ENCODE measurements around the gene SLCO2A1. TPM values are rescaled to one million over a fixed set of nuclear protein-coding genes. Genes with fewer than 3 reads are reported as not detected.
"Not testable (repeated sequence)": the region's sequence is repeated elsewhere in the genome, so short reads cannot be mapped to it uniquely, and the experiment has no call there.

SLCO2A1 gene
- total RNA-seq, 4 donors from 2014 or later, result 3.3 to 18.9 (median 6.0) TPM

DNA sequence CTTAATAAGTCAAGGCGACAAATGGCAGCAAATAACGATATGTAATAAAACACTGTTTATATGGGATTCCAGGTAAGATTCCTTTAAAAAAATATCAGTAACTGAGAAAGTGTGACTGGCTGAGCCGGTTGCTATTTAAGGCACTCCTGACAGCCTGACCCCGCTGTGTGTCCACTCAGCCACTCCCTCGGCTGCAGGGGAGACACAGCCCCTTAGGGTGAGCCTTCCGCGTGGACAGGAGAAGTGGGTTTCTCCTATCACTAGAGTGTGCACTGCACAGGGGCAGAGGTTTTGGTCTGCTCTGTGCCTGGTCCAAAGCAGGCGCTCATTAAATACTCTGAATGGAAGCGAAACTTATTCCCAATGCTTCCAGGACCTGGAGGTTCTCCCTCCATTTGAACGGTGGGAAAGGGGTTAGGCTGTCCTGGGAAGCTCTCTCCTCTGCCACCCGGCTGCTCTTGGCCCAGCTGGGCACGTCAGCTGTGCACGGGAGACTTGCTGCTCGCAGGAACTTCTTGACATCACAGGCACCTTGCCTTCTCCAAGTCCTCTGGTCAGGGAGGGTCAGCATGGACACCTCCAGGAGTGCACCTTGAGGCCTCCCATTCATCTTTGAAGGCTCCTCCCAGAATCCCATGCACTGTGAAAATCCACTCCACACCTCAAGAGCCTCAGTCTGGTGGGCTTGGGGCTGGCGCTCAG lies 43.3 kb upstream of the SLCO2A1 start:
- Histone ChIP-seq H3K4me3 (no peak overlapping the region), H3K27me3 (no peaks in the 10 kb centered on the region), H3K4me1 (peaks cover 0 to 9% (median 0%) of the 10 kb centered on the region in 3 donors), H3K36me3 (no peaks in the 10 kb centered on the region), H3K9me3 (no peaks in the 10 kb centered on the region), H3K27ac (no peak overlapping the region)
- 85 to 92% methylated on average over 11 to 14 of the region's 15 CpGs for WGBS, 2 donors
- intact Hi-C loops (cut with DNase I), result no loop called here
- no peak for DNase-seq
- TF ChIP-seq, protein P1, sequence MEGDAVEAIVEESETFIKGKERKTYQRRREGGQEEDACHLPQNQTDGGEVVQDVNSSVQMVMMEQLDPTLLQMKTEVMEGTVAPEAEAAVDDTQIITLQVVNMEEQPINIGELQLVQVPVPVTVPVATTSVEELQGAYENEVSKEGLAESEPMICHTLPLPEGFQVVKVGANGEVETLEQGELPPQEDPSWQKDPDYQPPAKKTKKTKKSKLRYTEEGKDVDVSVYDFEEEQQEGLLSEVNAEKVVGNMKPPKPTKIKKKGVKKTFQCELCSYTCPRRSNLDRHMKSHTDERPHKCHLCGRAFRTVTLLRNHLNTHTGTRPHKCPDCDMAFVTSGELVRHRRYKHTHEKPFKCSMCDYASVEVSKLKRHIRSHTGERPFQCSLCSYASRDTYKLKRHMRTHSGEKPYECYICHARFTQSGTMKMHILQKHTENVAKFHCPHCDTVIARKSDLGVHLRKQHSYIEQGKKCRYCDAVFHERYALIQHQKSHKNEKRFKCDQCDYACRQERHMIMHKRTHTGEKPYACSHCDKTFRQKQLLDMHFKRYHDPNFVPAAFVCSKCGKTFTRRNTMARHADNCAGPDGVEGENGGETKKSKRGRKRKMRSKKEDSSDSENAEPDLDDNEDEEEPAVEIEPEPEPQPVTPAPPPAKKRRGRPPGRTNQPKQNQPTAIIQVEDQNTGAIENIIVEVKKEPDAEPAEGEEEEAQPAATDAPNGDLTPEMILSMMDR (IDR thresholded peaks at IDR 0.05), result no peak
- TF ChIP-seq POLR2A (IDR thresholded peaks at IDR 0.05), result no peak

DNA sequence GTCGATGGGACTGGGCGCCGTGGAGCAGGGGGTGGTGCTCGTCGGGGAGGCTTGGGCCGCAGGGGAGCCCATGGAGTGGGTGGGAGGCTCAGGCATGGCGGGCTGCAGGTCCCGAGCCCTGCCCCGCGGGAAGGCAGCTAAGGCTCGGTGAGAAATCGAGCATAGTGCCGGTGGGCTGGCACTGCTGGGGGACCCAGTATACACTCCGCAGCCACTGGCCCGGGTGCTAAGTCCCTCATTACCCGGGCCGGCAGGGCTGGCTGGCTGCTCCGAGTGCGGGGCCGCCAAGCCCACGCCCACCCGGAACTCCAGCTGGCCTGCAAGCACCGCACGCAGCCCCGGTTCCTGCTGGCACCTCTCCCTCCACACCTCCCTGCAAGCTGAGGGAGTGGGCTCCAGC lies 40.6 kb upstream of the SLCO2A1 start:
- H3K4me3 ChIP-seq; H3K36me3 ChIP-seq; intact Hi-C loops (cut with DNase I); H3K27ac ChIP-seq; H3K27me3 ChIP-seq; DNase-seq; H3K9me3 ChIP-seq: not testable (repeated sequence)
- no CpG with 5 or more reads among the region's 25 CpGs for WGBS, 2 donors
- H3K4me1 ChIP-seq, result peaks cover 0 to 22% (median 0%) of the 10 kb centered on the region in 3 donors

DNA sequence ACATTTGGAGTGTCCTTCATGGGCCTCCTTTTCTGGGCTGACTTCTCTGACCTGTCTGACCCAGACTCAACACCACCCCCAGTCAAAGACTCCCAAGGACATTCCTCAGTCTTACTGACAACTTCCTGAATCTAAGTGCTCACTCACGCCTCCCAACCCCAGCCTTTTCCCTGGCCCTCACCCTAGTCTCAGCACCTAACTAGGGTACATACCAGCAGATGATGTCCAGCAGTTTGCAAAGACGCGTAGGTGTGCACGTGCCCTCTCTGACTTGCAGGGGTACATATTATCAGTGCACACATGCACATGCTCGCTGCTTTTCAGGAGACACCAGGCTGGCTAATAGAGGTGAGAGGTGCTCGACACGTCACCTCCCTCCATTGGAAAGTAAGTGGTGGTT lies 38.7 kb upstream of the SLCO2A1 start:
- no peaks in the 10 kb centered on the region for H3K27me3 ChIP-seq
- peaks cover 0 to 22% (median 0%) of the 10 kb centered on the region in 3 donors for H3K4me1 ChIP-seq
- H3K36me3 ChIP-seq, result no peaks in the 10 kb centered on the region
- no peak for DNase-seq
- H3K9me3 ChIP-seq, result no peaks in the 10 kb centered on the region
- no peak overlapping the region for H3K4me3 ChIP-seq
- intact Hi-C loops (cut with DNase I), result no loop called here
- WGBS, 2 donors, result 90 to 98% methylated on average over 4 to 6 of the region's 7 CpGs
- no peak overlapping the region for H3K27ac ChIP-seq
- TF ChIP-seq, protein P1 (IDR thresholded peaks at IDR 0.05), result no peak
- no peak for TF ChIP-seq POLR2A (IDR thresholded peaks at IDR 0.05)

DNA sequence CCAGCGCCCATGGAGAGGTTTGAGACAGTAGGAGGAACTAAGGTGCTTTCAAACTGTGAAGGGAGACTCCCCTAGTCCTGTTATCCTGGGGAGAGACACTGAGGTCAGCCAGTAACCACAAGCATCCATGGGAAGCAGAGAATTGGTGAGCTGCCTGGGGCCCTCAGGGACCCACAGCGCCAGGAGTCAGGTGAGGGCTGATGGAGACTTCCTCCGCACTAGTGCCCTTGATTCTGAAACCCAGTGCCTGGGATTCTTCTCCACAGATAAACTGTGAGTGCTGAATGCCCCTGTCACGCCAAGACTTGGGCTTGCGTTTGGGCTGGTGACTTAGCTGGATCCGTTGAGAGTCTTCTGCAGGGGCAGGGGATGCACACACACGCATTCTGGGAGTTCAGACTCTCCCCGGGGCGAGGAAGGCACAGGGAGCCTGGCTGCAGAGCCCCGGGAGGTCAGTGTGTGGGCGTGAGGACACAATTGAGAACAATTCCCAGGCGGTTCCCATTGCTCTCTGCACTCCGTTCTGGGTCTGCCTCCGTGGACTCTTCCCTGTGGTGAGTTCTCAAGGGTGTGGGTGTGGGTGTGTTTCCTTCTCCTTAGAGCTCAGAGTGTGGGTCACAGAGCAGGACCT lies 37.9 kb upstream of the SLCO2A1 start:
- DNase-seq, result no peak
- intact Hi-C loops (cut with DNase I), result no loop called here
- TF ChIP-seq POLR2A (IDR thresholded peaks at IDR 0.05), result no peak
- TF ChIP-seq, protein P1 (IDR thresholded peaks at IDR 0.05), result no peak
- WGBS, 2 donors, result 68 to 84% methylated on average over 7 to 11 of the region's 14 CpGs
- Histone ChIP-seq H3K36me3 (no peaks in the 10 kb centered on the region), H3K4me3 (no peak overlapping the region), H3K9me3 (no peaks in the 10 kb centered on the region), H3K27me3 (no peaks in the 10 kb centered on the region), H3K4me1 (peaks cover 0 to 22% (median 0%) of the 10 kb centered on the region in 3 donors), H3K27ac (peak overlapping the region in 2 of 4 donors; percentile 36 to 57)

DNA sequence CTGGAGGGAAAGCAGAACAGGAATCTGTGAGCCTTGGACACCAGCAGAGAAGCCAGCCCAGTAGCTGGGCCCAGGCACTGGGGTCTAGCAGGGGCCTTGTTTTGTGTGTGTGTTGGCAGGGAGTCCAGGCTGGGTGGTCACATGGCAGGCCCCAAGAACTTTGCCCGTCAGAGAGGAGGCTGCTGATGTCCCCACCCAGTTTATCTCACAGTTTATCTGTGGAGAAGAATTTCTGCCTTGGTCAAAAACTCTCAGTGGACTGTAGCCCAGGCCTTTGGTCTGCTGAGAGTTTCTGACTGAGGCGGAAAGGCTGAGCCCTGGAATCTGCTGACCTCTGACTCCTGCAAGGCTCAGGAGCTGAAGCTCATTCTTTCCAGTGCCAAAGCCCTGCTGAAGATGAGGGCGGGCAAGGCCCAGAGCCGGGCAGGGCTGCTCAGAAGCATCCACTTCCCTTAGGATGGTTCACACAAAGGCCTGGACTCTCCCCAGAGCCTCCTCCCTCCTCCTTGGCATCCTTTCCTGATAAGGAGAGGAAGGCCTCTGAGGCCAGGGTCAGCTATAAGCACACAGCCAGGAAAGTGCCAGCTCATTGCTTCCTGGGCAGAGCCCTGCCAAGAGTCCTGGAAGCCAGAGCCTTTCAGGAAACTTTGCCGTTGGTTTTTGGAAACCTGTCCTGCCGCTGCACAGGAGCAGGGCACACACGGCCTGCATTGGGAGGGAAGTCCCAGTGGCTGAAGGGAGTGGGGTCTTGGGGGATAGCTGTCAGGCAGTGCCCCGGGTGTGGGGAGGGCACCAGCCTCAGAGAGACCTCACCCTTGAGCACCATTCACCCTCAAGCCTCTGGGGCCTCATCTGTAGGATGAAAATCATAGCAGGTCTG lies 37.2 kb upstream of the SLCO2A1 start:
- Histone ChIP-seq H3K9me3 (no peaks in the 10 kb centered on the region), H3K27ac (peak overlapping the region in 3 of 4 donors; percentile 30 to 63 (median 60)), H3K4me1 (peaks cover 0 to 22% (median 0%) of the 10 kb centered on the region in 3 donors), H3K27me3 (no peaks in the 10 kb centered on the region), H3K36me3 (no peaks in the 10 kb centered on the region), H3K4me3 (no peak overlapping the region)
- 25 to 40% methylated on average over 2 to 5 of the region's 8 CpGs for WGBS, 2 donors
- TF ChIP-seq, protein P1 (IDR thresholded peaks at IDR 0.05), result no peak
- TF ChIP-seq POLR2A (IDR thresholded peaks at IDR 0.05), result no peak
- intact Hi-C loops (cut with DNase I), result no loop called here
- DNase-seq, result no peak
